Breast epithelium (tissue), 3 donors: ENCODE measurements around the gene SLC2A14.

Experiments used
- CTCF ChIP-seq, 3 donors: fragments of 450-650 bp; IDR thresholded peaks; one replicate each; pipeline ENCODE4 v1.5.1; 2016 to 2017; ENCODE audit warnings: antibody characterized with exemption in 3 of 3, mild to moderate bottlenecking in 3 of 3, moderate library complexity in 3 of 3
- POLR2A ChIP-seq: fragments of 450-650 bp; IDR thresholded peaks from one replicate; pipeline ENCODE4 v1.6.1; 2016; ENCODE audit warnings: antibody characterized with exemption, mild to moderate bottlenecking, moderate library complexity
- POLR2AphosphoS5 ChIP-seq, 3 donors: sonication (generic); formaldehyde crosslinking; IDR thresholded peaks; one replicate each; pipeline ENCODE4 v1.6.1; 2017; ENCODE audit warnings: antibody characterized with exemption in 3 of 3

GRCh38 chr12:7788294-7788660 lies 84.4 kb downstream of the SLC2A14 start:
- TF ChIP-seq CTCF (IDR thresholded peaks at IDR 0.05): no peak
- no peak for TF ChIP-seq POLR2A
- no peak for TF ChIP-seq POLR2AphosphoS5 (IDR thresholded peaks at IDR 0.05)
